Nephron progenitor cell (in vitro differentiated cells): ENCODE measurements around the gene RIPK3.
"Not testable (repeated sequence)": the region's sequence is repeated elsewhere in the genome, so short reads cannot be mapped to it uniquely, and the experiment has no call there.

Experiments
- DNase-seq: peaks from one replicate; pipeline ENCODE4 v3.0.0; 2021
- H3K27ac Mint-ChIP-seq: 2 replicates; pipeline ENCODE4 v1.8.0; 2021; ENCODE audit warnings: mild to moderate bottlenecking, moderate library complexity, mixed read lengths
- H3K27me3 Mint-ChIP-seq: 2 replicates; pipeline ENCODE4 v1.8.0; 2021; ENCODE audit warnings: mild to moderate bottlenecking, low read depth, mixed read lengths; ENCODE audit not compliant: poor library complexity
- H3K36me3 Mint-ChIP-seq: 2 replicates; pipeline ENCODE4 v1.8.0; 2021; ENCODE audit warnings: low read depth, mixed read lengths
- H3K4me1 Mint-ChIP-seq: 2 replicates; pipeline ENCODE4 v1.8.0; 2021; ENCODE audit warnings: mixed read lengths
- H3K4me3 Mint-ChIP-seq: 2 replicates; pipeline ENCODE4 v1.8.0; 2021; ENCODE audit warnings: mild to moderate bottlenecking, moderate library complexity, mixed read lengths
- H3K9me3 Mint-ChIP-seq: 2 replicates; pipeline ENCODE4 v1.8.0; 2021; ENCODE audit warnings: mild to moderate bottlenecking, moderate library complexity, mixed read lengths
- TF ChIP-seq, protein P1 (sequence below): fragments of 200-600 bp; sonication (generic); IDR thresholded peaks from 2 replicates; pipeline ENCODE4 v1.5.0; 2021; ENCODE audit warnings: antibody characterized with exemption

The RIPK3 gene

DNA sequence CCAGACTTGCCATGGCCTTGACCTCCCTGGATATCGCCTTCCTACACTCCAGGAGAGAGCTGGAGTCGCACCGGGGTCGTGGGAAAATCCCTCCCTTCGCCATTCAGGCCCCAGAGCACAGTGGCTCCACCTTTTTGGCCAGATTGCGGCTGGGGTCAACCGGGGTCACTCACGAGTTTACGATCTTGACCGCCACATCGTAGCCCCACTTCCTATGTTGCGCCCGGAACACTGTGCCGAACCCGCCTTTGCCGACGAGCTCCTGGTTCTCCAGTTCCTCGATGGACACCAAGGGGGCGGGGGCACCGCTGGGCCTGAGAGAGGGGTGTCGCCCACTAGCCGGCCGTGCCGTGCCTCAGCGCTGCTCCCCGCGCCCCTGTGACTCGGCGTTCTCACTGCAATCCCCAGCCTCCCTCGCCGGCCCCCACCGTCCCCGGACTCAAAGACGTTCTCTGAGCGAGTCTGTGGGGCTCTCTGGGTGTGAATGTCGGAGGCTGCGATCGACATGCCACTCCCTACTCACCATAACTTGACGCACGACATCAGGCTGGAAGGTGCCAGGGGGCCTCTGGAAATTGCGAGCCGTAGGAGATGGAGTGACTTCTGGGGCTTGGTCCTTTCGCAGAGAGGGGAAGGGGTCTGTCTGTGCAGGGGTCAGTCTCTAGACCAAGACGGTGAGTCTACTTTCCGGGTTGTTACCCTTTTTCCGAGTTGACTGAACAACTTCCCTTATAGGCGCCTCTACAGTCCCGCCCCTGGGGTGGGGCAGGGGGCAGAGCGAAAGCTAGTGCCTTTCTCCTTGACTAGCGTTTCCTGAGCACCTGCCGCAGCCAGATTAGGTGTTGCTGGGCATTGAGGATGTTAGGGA is at the start of gene RIPK3:
Gene RIPK3, minus strand, starts transcription at position 708 of the 868 bp plus-strand sequence. Its CDS starts 165 bp downstream, at position 543.
- DNase-seq = peak; percentile 66
- TF ChIP-seq, protein P1, sequence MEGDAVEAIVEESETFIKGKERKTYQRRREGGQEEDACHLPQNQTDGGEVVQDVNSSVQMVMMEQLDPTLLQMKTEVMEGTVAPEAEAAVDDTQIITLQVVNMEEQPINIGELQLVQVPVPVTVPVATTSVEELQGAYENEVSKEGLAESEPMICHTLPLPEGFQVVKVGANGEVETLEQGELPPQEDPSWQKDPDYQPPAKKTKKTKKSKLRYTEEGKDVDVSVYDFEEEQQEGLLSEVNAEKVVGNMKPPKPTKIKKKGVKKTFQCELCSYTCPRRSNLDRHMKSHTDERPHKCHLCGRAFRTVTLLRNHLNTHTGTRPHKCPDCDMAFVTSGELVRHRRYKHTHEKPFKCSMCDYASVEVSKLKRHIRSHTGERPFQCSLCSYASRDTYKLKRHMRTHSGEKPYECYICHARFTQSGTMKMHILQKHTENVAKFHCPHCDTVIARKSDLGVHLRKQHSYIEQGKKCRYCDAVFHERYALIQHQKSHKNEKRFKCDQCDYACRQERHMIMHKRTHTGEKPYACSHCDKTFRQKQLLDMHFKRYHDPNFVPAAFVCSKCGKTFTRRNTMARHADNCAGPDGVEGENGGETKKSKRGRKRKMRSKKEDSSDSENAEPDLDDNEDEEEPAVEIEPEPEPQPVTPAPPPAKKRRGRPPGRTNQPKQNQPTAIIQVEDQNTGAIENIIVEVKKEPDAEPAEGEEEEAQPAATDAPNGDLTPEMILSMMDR = no peak
- Mint-ChIP-seq H3K36me3 (no peaks in the 10 kb centered on the region), H3K9me3 (no peaks in the 10 kb centered on the region), H3K27ac (no peak within 1 kb of the TSS), H3K4me1 (peaks cover 53% of the 10 kb centered on the region), H3K27me3 (peaks cover 99% of the 10 kb centered on the region), H3K4me3 (peak within 1 kb of the TSS; percentile 70)

DNA sequence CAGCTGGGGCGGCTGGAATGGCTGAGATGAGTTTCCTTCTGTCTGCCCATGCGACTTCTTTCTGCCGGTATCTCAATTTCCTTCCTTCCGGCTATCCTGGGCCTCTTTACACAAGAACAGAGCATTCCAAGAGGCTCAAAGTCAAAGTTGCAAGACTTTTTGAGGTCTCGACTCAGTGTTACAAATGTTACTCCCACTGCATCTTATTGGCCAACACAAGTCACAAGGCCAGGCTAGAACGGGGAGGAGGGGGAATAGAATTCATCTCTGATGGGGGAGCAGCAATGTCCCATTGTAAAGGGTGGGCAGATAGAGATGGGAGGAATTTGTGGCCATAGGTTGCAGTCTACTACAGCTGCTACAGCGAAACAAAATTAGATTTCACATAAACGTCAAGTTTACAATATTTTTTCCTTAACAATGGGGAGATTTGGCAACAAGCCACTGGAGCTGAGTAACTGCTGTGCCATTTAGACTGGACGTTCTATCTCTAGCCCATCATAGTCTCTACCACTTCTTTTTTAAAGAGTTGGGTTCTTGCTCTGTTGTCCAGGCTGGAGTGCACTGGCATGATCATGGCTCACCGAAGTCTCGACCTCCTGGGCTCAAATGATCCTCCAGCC is 49.5 kb upstream of the RIPK3 start:
- H3K27ac Mint-ChIP-seq = no peak overlapping the region
- no peaks in the 10 kb centered on the region for H3K36me3 Mint-ChIP-seq
- TF ChIP-seq, protein P1 = no peak
- DNase-seq = no peak
- no peaks in the 10 kb centered on the region for H3K9me3 Mint-ChIP-seq
- H3K4me3 Mint-ChIP-seq = no peak overlapping the region
- peaks cover 78% of the 10 kb centered on the region for H3K4me1 Mint-ChIP-seq
- H3K27me3 Mint-ChIP-seq = peaks cover 3% of the 10 kb centered on the region

DNA sequence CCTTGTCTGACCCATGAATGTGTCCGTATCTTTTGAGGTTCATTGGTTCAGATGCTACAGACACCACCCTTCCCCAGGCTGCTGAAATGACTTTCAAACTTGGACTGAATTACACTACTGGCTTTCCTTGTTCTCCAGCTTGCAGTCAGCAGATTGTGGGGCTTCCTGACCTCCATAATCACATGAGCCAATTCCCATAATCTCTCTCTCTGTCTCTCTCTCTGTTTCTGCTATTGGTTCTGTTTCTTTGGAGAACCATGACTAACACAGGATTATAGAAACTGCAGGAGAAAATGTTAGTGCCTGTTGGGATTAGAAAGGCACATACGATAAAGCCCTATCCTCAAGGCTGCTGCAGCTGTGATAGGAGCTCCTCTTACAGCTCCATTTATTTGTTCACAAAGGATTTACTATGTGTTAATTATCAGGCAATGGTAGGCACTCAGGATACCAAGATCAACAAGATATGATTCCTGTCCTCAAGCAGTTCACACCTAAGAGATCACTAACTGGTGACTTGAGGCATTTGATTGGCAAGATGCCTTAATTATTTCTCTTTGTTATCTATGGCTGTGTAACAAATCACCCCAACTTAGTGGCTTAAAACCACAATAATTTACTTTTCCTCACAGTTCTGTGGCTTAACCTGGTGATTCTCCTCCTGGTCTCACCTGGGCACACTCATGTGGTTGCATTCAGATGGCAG is 48.8 kb upstream of the RIPK3 start:
- Mint-ChIP-seq H3K27me3 (peaks cover 3% of the 10 kb centered on the region), H3K36me3 (no peaks in the 10 kb centered on the region), H3K27ac (no peak overlapping the region), H3K9me3 (no peaks in the 10 kb centered on the region), H3K4me1 (peaks cover 76% of the 10 kb centered on the region), H3K4me3 (no peak overlapping the region)
- DNase-seq = no peak
- TF ChIP-seq, protein P1 = no peak

DNA sequence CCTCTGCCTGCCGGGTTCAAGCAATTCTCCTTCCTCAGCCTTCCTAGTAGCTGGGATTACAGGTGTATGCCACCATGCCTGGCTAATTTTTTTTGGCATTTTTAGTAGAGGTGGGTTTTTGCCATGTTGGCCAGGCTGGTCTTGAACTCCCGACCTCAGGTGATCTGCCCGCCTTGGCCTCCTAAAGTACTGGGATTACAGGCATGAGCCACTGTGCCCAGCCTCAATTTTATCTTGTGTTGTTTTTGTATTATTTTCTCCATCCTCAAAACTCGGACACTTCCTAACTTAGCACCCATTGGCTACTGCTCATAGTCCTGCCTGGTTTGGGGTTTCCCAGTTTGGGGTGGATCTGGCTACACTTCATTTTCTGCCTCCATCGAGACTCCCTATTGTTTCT is 47.8 kb upstream of the RIPK3 start:
- not testable (repeated sequence) for H3K4me3 Mint-ChIP-seq, DNase-seq, H3K9me3 Mint-ChIP-seq, H3K36me3 Mint-ChIP-seq, H3K27me3 Mint-ChIP-seq, H3K27ac Mint-ChIP-seq
- peaks cover 70% of the 10 kb centered on the region for H3K4me1 Mint-ChIP-seq

DNA sequence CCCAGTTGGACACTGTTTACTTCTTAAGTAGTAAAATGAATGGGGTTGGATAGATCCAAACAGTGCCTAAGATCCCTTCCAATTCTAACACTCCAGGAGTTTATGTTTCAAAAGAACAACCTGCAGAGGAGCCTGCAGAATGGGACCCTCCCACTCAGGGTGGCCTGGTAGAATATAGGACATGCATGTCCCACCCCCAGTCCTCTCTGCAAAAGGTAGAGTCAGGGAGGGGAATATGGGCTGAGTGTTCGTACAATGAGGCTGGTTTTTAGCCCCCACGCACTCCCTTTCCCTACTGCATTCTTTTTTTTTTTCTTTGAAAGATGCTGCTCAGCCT is 47.2 kb upstream of the RIPK3 start:
- TF ChIP-seq, protein P1 = no peak

DNA sequence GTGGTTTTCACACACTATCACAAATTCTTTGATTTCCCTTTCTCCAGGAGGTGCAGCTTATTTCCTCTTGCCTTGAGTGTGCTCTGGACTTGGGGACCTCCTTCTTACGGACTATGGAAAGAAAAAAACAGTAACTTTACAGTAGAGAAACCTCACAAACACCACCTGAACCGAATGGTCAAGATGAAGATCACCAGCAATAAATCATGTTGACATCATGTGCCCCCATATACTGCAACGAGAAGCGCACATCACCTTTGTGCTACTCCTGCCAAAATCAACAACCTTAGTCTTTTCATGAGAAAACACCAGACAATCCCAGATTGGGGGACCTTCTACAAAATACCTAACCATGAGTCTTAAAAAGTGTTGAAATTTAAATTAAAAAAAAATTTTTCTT is 45.7 kb upstream of the RIPK3 start:
- H3K4me3 Mint-ChIP-seq = no peak overlapping the region
- no peak for DNase-seq
- H3K4me1 Mint-ChIP-seq = peaks cover 68% of the 10 kb centered on the region
- H3K27ac Mint-ChIP-seq = no peak overlapping the region
- H3K27me3 Mint-ChIP-seq = peaks cover 3% of the 10 kb centered on the region
- TF ChIP-seq, protein P1 = no peak
- no peaks in the 10 kb centered on the region for H3K9me3 Mint-ChIP-seq
- H3K36me3 Mint-ChIP-seq = no peaks in the 10 kb centered on the region

More for the DNA sequence above, 47.2 kb upstream of the RIPK3 start:
- DNase-seq = no peak
- no peaks in the 10 kb centered on the region for H3K36me3 Mint-ChIP-seq
- peak overlapping the region; percentile 1 for H3K4me3 Mint-ChIP-seq
- peaks cover 3% of the 10 kb centered on the region for H3K27me3 Mint-ChIP-seq
- H3K9me3 Mint-ChIP-seq = no peaks in the 10 kb centered on the region
- H3K27ac Mint-ChIP-seq = peak overlapping the region; percentile 74
- H3K4me1 Mint-ChIP-seq = peaks cover 70% of the 10 kb centered on the region
